Nucleus accumbens (tissue), 56 donors: Measurements from ENCODE around the gene SSX2IP.
"Not testable (repeated sequence)": the region's sequence is repeated elsewhere in the genome, so short reads cannot be mapped to it uniquely, and the experiment has no call there.

Experiments
- DNase-seq, 56 donors: peaks; one replicate each; lab custom pipeline; 2025; lab: John Stamatoyannopoulos, UW

SSX2IP gene

DNA sequence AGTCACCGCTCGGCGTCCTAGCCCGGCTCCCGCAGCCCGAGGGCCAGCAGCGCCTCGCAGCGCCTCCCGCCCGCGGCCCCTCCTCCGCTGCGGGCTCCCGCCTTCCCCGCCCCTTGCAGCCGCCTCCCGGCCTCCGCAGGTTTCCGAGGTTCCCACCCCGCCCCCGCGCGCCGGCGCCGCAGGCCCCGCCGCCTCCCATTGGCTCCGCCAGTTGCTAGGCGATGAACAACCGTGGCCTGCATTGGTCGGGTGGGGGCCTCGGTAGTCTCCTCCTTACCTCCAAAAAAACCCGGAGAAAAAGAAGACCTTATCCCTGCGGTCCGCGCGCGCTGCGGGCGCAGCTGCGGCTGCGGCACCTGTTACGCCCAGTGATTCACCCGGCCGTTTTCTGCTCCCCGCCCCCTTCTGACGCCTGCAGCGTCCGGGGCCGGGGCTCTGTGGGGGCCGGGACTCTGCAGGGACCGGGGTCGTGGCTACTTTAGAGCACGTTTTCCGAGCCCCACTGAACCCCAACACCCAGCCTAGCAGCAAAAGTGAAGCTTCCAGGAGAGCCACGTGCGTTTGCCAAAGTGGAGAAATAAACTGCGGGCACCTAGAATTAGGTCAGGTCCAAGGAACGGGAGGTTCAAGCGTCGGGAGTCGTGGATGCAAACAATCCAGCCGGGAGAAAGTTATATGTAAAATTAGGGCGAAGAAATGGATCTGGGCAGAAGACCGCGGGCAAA lies at the start of gene SSX2IP:
Gene SSX2IP (minus strand): TSS at position 65 of the 725 bp plus-strand sequence. CDS start 19,242 bp downstream, outside the sequence.
- DNase-seq: peak; percentile 61 to 96 (median 92)

DNA sequence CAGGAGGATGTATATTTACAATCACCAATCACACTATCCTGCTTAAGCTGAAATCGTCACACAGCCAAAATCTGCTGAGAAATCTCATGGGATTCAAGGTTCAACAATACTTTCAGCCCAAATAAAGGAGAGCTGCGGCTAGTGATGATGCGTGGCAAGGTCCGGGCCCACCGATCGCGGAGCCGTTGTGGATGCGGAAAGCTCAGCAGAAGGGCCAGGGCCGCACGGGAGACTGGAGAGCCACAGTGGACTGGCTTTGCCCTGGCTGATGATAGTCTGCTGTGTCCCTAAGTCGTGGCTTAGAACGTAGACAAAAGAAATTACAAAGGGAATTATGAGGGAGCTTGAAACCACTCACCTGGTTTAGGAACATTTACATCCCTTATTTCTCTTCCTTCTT lies 48.0 kb upstream of the SSX2IP start:
- no peak for DNase-seq

DNA sequence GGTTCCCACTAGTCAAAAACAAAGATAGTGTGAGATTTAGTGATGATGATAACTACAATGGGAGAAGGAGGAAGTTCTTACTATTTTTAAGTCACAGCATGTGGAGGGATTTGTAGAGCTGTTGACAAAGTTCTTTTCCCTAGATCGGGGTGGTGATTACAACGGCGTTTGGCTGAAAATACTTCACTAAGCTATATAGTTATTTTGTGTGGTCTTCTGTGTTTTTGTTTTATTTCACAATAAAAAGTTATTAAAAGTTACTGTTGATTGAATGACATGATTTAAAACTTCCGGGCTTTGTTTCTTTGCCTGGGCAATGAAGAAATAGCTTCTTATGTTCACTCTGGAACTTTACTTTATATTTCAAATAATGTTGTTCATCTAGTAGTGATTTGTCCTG lies 47.3 kb upstream of the SSX2IP start:
- no peak for DNase-seq

- DNase-seq: no peak
Measured at GRCh38 chr1:84736944-84737343, 46.7 kb upstream of the SSX2IP start.

- DNase-seq: no peak
Measured at GRCh38 chr1:84736445-84736844, 46.2 kb upstream of the SSX2IP start.

GRCh38 chr1:84735483-84735882 lies 45.2 kb upstream of the SSX2IP start:
- DNase-seq: no peak

GRCh38 chr1:84732520-84732919 lies 42.3 kb upstream of the SSX2IP start:
- DNase-seq: no peak

- no peak for DNase-seq
Measured at GRCh38 chr1:84731519-84731918, 41.3 kb upstream of the SSX2IP start.

GRCh38 chr1:84727711-84728110 lies 37.5 kb upstream of the SSX2IP start:
- DNase-seq: not testable (repeated sequence)

DNA sequence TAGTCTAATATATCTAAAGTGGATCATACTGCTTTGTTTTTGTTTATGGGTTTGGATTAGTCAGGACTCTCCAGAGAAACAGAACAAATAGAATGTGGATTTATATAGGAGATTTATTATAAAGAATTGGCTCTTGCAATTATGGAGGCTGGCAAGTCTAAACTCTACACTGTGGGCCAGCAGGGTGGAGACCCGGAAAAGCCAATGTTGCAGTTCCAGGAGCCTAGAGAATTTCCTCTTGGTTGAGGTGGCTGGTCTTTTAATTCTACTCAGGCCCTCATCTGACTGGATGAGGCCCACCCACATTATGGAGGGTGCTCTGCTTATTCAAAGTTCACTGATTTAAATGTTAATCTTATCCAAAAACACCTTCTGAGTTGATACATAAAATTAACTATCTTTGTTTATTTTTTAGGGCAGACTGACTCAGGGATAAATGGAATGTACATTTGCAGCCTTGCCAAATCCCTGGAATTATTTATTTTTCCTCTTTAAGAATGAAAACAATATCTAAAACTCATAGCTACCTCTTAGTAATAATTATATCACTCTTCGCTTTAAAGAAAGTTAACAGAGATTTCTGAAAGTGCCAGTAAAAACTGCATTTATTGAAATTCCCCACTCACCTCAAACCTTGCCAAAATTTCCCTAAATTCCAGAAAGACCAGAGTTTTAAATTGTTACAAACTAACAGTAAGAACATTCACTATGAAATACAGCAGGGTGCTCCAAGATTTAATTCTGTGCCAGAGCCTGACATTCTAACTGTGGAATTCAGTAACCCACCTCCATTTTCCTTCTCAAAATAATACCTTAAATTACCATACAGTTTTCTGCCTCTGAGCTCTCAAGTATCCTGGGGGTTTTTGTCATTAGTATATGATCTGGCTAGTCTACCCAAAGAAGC lies 36.6 kb upstream of the SSX2IP start:
- no peak for DNase-seq

- no peak for DNase-seq
Measured at GRCh38 chr1:84724128-84724860, 34.0 kb upstream of the SSX2IP start.

- no peak for DNase-seq
Measured at GRCh38 chr1:84722794-84723193, 32.5 kb upstream of the SSX2IP start.

- DNase-seq: not testable (repeated sequence)
Measured at GRCh38 chr1:84721872-84722271, 31.6 kb upstream of the SSX2IP start.

GRCh38 chr1:84721152-84721551 lies 30.9 kb upstream of the SSX2IP start:
- no peak for DNase-seq

- peak in 7 of 56 donors; percentile 4 to 58 (median 9) for DNase-seq
Measured at GRCh38 chr1:84720221-84720780, 30.0 kb upstream of the SSX2IP start.

DNA sequence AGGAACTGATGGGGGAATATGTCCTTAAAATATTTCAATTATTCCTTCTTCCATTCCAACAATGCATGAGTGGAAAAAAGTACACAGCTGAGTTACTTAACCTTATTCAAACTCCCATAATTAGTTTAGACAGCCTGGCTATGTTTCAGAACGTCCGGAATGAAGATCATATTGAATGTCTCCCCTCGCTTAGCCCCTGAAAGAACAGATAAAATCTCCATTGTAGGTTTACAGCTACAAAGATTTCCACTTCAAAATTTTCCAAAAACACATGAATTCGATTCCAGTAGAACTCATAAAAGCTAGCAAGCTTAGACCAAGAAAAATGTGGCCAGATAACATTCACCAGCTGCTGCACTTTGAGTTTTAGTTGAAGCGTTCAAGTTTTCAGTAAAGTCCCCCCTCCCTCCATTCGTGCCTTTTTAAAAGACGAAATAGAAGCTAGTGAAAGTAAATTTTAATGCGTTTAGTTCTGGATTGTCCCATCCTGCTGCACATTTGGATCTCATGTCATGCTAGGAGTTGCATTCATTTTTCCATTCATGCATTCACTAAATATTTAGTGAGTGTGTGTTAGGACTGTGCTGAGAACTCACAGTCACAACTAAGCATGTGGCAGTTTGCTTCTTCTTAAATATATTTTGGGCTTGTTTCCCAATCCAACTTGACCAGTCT lies 29.4 kb upstream of the SSX2IP start:
- peak in 1 of 56 donors; percentile 26 for DNase-seq

DNA sequence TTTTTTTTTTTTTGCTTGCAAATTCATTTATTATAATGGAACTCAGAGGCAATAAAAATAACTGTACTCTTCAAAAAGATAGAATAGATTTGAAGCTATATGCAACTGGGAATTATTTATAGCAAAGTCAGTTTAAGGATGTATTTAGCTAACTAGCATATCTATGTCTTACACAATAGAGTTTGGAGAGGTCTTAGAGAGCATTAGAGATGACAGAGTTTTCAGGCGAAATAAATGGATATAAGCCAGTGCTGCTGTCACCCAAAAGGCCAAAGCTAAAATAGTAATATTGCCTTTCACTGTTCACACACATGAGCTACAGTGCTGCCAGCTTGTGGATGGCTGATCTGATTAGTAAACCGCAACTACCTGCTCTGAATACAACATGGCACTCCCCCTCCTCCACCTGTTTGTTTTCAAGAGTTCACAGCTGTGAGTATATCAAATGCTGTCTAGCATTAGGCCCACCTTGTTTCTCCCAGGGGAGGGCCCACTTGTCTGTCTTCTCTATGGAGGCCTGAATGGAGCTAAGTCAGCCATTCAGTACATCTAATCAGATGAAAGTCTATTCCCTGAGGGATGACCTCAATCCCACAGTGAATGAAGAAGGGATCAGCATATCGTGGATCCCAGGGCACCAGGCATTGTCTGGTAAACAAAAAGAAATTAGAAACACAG lies 25.2 kb upstream of the SSX2IP start:
- DNase-seq: no peak

DNA sequence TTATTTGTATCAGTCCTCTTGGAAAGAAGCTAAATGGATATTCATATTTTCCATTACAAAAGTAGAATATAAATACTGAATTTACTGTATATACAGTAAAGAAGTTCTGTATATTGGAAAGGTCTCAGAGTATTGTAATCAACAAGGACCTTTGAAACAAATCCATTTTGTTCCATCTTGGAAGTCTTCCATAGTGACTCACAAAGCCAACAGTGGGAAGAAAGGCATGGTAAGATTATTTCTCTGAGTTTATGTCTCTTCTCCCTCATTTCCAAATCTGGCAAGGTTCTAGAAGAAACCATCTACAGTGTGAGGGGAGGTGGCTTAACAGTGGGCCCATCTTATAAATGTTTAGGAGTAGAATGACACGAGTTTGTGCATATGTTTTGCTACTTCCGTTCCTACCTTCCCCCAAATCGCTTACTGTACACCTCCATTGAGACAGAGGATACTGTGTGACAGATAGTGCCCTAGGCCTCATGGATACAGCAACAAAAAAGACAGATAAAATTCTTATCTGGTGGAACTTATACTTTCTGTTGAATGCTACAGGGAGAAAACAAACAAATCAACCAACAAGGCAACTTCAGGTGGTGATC lies 22.1 kb upstream of the SSX2IP start:
- no peak for DNase-seq

- no peak for DNase-seq
Measured at GRCh38 chr1:84711869-84712268, 21.6 kb upstream of the SSX2IP start.
